ENCODE results near the gene EIF3M. TPM values are rescaled to one million over a fixed set of nuclear protein-coding genes. Genes with fewer than 3 reads are reported as not detected.

Gene EIF3M
- total and polyA plus RNA-seq, 2 experiments from 2014 or later, result 289 to 543 TPM

GRCh38 chr11:32555091-32555490 lies 28.5 kb upstream of the EIF3M start:
- Histone ChIP-seq H3K27me3 (replicated peaks; ENCODE audit: insufficient read depth) (no peaks in the 10 kb centered on the region; the same call in 1 of the 2 replicates), H3K9me2 (ENCODE audit: insufficient read depth) (no peaks in the 10 kb centered on the region), H3F3A (ENCODE audit: insufficient read depth) (no peaks in the 10 kb centered on the region), H3K27ac (no peak overlapping the region), H3K4me3 (no peak overlapping the region), H2AFZ (no peak overlapping the region), H3K36me3 (ENCODE audit: low read depth) (no peaks in the 10 kb centered on the region), H3K4me1 (ENCODE audit: insufficient read depth) (no peaks in the 10 kb centered on the region), H3K9ac (no peak overlapping the region), H3K79me2 (ENCODE audit: insufficient read depth) (no peaks in the 10 kb centered on the region), H3K4me2 (ENCODE audit: unreplicated experiment) (no peak overlapping the region), H4K20me1 (ENCODE audit: insufficient read depth) (no peaks in the 10 kb centered on the region), H3K9me3 (ENCODE audit: low read depth) (no peaks in the 10 kb centered on the region)
- TF ChIP-seq EZH2phosphoT487 (IDR thresholded peaks at IDR 0.05; ENCODE audit: insufficient read depth, low read depth) (no peak), EZH2 (IDR thresholded peaks at IDR 0.05; ENCODE audit: insufficient read depth, poor library complexity, severe bottlenecking) (no peak)
- no peak for DNase-seq
- in situ Hi-C loops (cut with MboI), result no loop called here
- 1% methylated on average over 4 of the region's 4 CpGs for WGBS, 2 experiments (ENCODE audit: low coverage in 1 of 2, low lambda C conversion rate in 2 of 2, missing lambda C conversion rate in 2 of 2)

- WGBS, 2 experiments (ENCODE audit: low coverage in 1 of 2, low lambda C conversion rate in 2 of 2, missing lambda C conversion rate in 2 of 2), result 33 to 36% methylated on average over 7 of the region's 7 CpGs
- Histone ChIP-seq H3K36me3 (ENCODE audit: low read depth) (no peaks in the 10 kb centered on the region), H4K20me1 (ENCODE audit: insufficient read depth) (no peaks in the 10 kb centered on the region), H2AFZ (no peak overlapping the region), H3K9ac (no peak overlapping the region), H3K4me2 (ENCODE audit: unreplicated experiment) (no peak overlapping the region), H3K4me1 (ENCODE audit: insufficient read depth) (no peaks in the 10 kb centered on the region), H3F3A (ENCODE audit: insufficient read depth) (no peaks in the 10 kb centered on the region), H3K9me2 (ENCODE audit: insufficient read depth) (no peaks in the 10 kb centered on the region), H3K27me3 (replicated peaks; ENCODE audit: insufficient read depth) (no peaks in the 10 kb centered on the region; the same call in 1 of the 2 replicates), H3K4me3 (no peak overlapping the region), H3K79me2 (ENCODE audit: insufficient read depth) (no peaks in the 10 kb centered on the region), H3K9me3 (ENCODE audit: low read depth) (no peaks in the 10 kb centered on the region), H3K27ac (no peak overlapping the region)
- DNase-seq, result no peak
- in situ Hi-C loops (cut with MboI), result no loop called here
- TF ChIP-seq EZH2 (IDR thresholded peaks at IDR 0.05; ENCODE audit: insufficient read depth, poor library complexity, severe bottlenecking) (no peak), EZH2phosphoT487 (IDR thresholded peaks at IDR 0.05; ENCODE audit: insufficient read depth, low read depth) (no peak)
Measured at GRCh38 chr11:32555895-32556294, 27.7 kb upstream of the EIF3M start.

- H3F3A ChIP-seq (ENCODE audit: insufficient read depth), result no peaks in the 10 kb centered on the region
- no peak overlapping the region for H2AFZ ChIP-seq
- H3K27ac ChIP-seq, result no peak overlapping the region
- TF ChIP-seq EZH2phosphoT487 (IDR thresholded peaks at IDR 0.05; ENCODE audit: insufficient read depth, low read depth), result no peak
- TF ChIP-seq EZH2 (IDR thresholded peaks at IDR 0.05; ENCODE audit: insufficient read depth, poor library complexity, severe bottlenecking), result no peak
- 60 to 61% methylated on average over 11 of the region's 11 CpGs for WGBS, 2 experiments (ENCODE audit: low coverage in 1 of 2, low lambda C conversion rate in 2 of 2, missing lambda C conversion rate in 2 of 2)
- DNase-seq, result no peak
- H3K9me3 ChIP-seq (ENCODE audit: low read depth), result no peaks in the 10 kb centered on the region
- H3K4me2 ChIP-seq (ENCODE audit: unreplicated experiment), result no peak overlapping the region
- H3K9me2 ChIP-seq (ENCODE audit: insufficient read depth), result no peaks in the 10 kb centered on the region
- no peak overlapping the region for H3K4me3 ChIP-seq
- no peaks in the 10 kb centered on the region for H3K27me3 ChIP-seq (replicated peaks; ENCODE audit: insufficient read depth)
- no peaks in the 10 kb centered on the region for H4K20me1 ChIP-seq (ENCODE audit: insufficient read depth)
- no peaks in the 10 kb centered on the region for H3K36me3 ChIP-seq (ENCODE audit: low read depth)
- in situ Hi-C loops (cut with MboI), result no loop called here
- no peaks in the 10 kb centered on the region for H3K4me1 ChIP-seq (ENCODE audit: insufficient read depth)
- no peaks in the 10 kb centered on the region for H3K79me2 ChIP-seq (ENCODE audit: insufficient read depth)
- no peak overlapping the region for H3K9ac ChIP-seq
Measured at GRCh38 chr11:32561835-32562234, 21.8 kb upstream of the EIF3M start.

- Histone ChIP-seq H3K27ac (no peak overlapping the region), H2AFZ (no peak overlapping the region), H3F3A (ENCODE audit: insufficient read depth) (no peaks in the 10 kb centered on the region), H3K36me3 (ENCODE audit: low read depth) (no peaks in the 10 kb centered on the region), H3K4me3 (no peak overlapping the region), H3K4me1 (ENCODE audit: insufficient read depth) (no peaks in the 10 kb centered on the region), H3K9ac (no peak overlapping the region), H3K9me2 (ENCODE audit: insufficient read depth) (no peaks in the 10 kb centered on the region), H3K27me3 (replicated peaks; ENCODE audit: insufficient read depth) (no peaks in the 10 kb centered on the region), H3K9me3 (ENCODE audit: low read depth) (no peaks in the 10 kb centered on the region), H3K4me2 (ENCODE audit: unreplicated experiment) (no peak overlapping the region), H3K79me2 (ENCODE audit: insufficient read depth) (no peaks in the 10 kb centered on the region), H4K20me1 (ENCODE audit: insufficient read depth) (no peaks in the 10 kb centered on the region)
- no peak for TF ChIP-seq EZH2phosphoT487 (IDR thresholded peaks at IDR 0.05; ENCODE audit: insufficient read depth, low read depth)
- no peak for TF ChIP-seq EZH2 (IDR thresholded peaks at IDR 0.05; ENCODE audit: insufficient read depth, poor library complexity, severe bottlenecking)
- 33 to 38% methylated on average over 10 of the region's 10 CpGs for WGBS, 2 experiments (ENCODE audit: low coverage in 1 of 2, low lambda C conversion rate in 2 of 2, missing lambda C conversion rate in 2 of 2)
- no peak for DNase-seq
- in situ Hi-C loops (cut with MboI), result no loop called here
Measured at GRCh38 chr11:32562839-32563599, 20.6 kb upstream of the EIF3M start.
